PC-9 (cell line): ENCODE results near the gene GIPR.
"Not testable (repeated sequence)": the region's sequence is repeated elsewhere in the genome, so short reads cannot be mapped to it uniquely, and the experiment has no call there.

ENCODE experiments used
- EZH2 ChIP-seq: fragments of 200-600 bp; sonication (generic); IDR thresholded peaks from 2 replicates; pipeline ENCODE4 v1.8.0; 2017; ENCODE audit warnings: antibody characterized with exemption, low read depth
- TF ChIP-seq, protein P1 (sequence below): fragments of 200-600 bp; sonication (generic); conservative IDR thresholded peaks from 2 replicates; pipeline ENCODE4 v1.6.1; 2017; ENCODE audit warnings: mixed run types, antibody characterized with exemption, mild to moderate bottlenecking, moderate library complexity

DNA sequence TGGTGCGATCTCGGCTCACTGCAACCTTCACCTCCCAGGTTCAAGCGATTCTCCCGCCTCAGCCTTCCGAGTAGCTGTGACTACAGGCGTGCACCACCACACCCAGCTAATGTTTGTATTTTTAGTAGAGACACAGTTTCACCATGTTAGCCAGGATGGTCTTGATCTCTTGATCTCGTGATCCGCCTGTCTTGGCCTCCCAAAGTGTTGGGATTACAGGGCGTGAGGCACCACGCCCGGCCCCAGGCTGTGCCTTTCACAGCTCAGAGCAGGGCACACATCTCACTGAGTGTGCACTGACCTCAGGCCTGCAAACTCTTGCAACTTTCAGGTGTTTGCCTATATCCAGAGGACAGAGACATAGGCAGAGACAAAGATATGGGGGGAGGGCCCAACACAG lies 17.0 kb downstream of the GIPR start:
- TF ChIP-seq, protein P1, sequence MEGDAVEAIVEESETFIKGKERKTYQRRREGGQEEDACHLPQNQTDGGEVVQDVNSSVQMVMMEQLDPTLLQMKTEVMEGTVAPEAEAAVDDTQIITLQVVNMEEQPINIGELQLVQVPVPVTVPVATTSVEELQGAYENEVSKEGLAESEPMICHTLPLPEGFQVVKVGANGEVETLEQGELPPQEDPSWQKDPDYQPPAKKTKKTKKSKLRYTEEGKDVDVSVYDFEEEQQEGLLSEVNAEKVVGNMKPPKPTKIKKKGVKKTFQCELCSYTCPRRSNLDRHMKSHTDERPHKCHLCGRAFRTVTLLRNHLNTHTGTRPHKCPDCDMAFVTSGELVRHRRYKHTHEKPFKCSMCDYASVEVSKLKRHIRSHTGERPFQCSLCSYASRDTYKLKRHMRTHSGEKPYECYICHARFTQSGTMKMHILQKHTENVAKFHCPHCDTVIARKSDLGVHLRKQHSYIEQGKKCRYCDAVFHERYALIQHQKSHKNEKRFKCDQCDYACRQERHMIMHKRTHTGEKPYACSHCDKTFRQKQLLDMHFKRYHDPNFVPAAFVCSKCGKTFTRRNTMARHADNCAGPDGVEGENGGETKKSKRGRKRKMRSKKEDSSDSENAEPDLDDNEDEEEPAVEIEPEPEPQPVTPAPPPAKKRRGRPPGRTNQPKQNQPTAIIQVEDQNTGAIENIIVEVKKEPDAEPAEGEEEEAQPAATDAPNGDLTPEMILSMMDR: not testable (repeated sequence)
- TF ChIP-seq EZH2: not testable (repeated sequence)
